Nephron progenitor cell (in vitro differentiated cells): ENCODE data around the gene MOB1B.

Source experiments
- DNase-seq: peaks from one replicate; pipeline ENCODE4 v3.0.0; 2021
- H3K27ac Mint-ChIP-seq: 2 replicates; pipeline ENCODE4 v1.8.0; 2021; ENCODE audit warnings: mild to moderate bottlenecking, moderate library complexity, mixed read lengths
- H3K27me3 Mint-ChIP-seq: 2 replicates; pipeline ENCODE4 v1.8.0; 2021; ENCODE audit warnings: mild to moderate bottlenecking, low read depth, mixed read lengths; ENCODE audit not compliant: poor library complexity
- H3K36me3 Mint-ChIP-seq: 2 replicates; pipeline ENCODE4 v1.8.0; 2021; ENCODE audit warnings: low read depth, mixed read lengths
- H3K4me1 Mint-ChIP-seq: 2 replicates; pipeline ENCODE4 v1.8.0; 2021; ENCODE audit warnings: mixed read lengths
- H3K4me3 Mint-ChIP-seq: 2 replicates; pipeline ENCODE4 v1.8.0; 2021; ENCODE audit warnings: mild to moderate bottlenecking, moderate library complexity, mixed read lengths
- H3K9me3 Mint-ChIP-seq: 2 replicates; pipeline ENCODE4 v1.8.0; 2021; ENCODE audit warnings: mild to moderate bottlenecking, moderate library complexity, mixed read lengths
- TF ChIP-seq, protein P1 (sequence below): fragments of 200-600 bp; sonication (generic); IDR thresholded peaks from 2 replicates; pipeline ENCODE4 v1.5.0; 2021; ENCODE audit warnings: antibody characterized with exemption

MOB1B gene

DNA sequence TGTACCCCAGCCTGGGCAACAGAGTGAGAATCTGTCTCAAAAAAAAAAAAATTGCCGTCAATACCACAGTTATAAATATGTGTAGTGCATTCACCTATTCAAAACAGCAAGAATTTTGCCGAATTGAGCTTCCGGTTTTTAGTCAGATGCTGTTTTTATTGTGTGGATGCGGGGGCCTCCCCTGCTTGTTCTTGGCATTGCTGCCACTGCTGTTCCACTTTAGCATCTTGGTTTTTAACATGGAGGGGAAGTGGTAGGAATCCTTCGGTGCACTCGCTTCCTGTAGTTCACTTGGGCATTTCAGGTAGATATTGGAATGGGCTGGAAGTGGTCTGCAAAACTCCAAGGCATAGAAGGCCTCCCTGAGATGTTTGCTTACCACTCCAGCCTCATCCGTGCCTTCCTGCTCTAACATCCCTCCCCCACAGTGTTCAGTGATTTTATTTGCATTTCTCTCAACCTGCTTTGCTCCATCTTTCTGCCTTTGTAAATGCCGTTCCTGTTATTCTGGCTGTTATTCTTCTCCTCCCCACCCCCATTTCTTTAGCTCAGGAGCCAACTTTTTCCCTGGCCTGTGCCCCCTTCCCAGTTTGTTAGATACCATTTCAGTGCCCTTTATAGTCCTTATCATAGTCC lies 25.5 kb downstream of the MOB1B start:
- Mint-ChIP-seq H3K27ac (peak overlapping the region; percentile 36), H3K4me3 (no peak overlapping the region), H3K27me3 (no peaks in the 10 kb centered on the region), H3K9me3 (peaks cover 9% of the 10 kb centered on the region), H3K36me3 (peaks cover 76% of the 10 kb centered on the region), H3K4me1 (peaks cover 45% of the 10 kb centered on the region)
- DNase-seq, result no peak
- TF ChIP-seq, protein P1, sequence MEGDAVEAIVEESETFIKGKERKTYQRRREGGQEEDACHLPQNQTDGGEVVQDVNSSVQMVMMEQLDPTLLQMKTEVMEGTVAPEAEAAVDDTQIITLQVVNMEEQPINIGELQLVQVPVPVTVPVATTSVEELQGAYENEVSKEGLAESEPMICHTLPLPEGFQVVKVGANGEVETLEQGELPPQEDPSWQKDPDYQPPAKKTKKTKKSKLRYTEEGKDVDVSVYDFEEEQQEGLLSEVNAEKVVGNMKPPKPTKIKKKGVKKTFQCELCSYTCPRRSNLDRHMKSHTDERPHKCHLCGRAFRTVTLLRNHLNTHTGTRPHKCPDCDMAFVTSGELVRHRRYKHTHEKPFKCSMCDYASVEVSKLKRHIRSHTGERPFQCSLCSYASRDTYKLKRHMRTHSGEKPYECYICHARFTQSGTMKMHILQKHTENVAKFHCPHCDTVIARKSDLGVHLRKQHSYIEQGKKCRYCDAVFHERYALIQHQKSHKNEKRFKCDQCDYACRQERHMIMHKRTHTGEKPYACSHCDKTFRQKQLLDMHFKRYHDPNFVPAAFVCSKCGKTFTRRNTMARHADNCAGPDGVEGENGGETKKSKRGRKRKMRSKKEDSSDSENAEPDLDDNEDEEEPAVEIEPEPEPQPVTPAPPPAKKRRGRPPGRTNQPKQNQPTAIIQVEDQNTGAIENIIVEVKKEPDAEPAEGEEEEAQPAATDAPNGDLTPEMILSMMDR, result no peak

GRCh38 chr4:70930530-70931256 lies 28.5 kb downstream of the MOB1B start:
- Mint-ChIP-seq H3K27me3 (no peaks in the 10 kb centered on the region), H3K27ac (peak overlapping the region; percentile 54), H3K4me1 (peaks cover 28% of the 10 kb centered on the region), H3K4me3 (no peak overlapping the region), H3K9me3 (peaks cover 13% of the 10 kb centered on the region), H3K36me3 (peaks cover 73% of the 10 kb centered on the region)
- DNase-seq, result no peak
- TF ChIP-seq, protein P1, result no peak

DNA sequence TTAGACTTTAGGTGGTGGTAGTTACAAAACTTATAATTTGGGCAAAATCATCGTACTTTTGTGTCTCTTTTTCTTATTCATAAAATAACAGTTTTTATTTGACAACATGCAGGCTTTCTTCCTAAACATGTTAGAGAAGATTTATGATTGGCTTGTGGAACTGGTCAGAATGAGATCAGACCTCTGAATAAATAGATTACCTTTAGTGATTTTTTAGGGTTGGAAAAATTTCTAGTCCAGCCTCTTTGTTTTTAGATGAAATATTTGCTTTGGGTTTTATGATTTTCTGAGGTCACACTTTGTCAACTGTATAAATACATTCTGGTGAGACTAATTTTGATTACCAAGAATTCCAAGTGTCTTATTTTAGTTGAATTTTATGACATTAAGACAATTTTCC lies 29.2 kb downstream of the MOB1B start:
- DNase-seq, result no peak
- Mint-ChIP-seq H3K27ac (peak overlapping the region; percentile 43), H3K36me3 (peaks cover 70% of the 10 kb centered on the region), H3K4me3 (no peak overlapping the region), H3K27me3 (no peaks in the 10 kb centered on the region), H3K9me3 (peaks cover 10% of the 10 kb centered on the region), H3K4me1 (peaks cover 21% of the 10 kb centered on the region)
- TF ChIP-seq, protein P1, result no peak

GRCh38 chr4:70932984-70933383 lies 30.8 kb downstream of the MOB1B start:
- H3K4me3 Mint-ChIP-seq, result no peak overlapping the region
- peaks cover 23% of the 10 kb centered on the region for H3K9me3 Mint-ChIP-seq

DNA sequence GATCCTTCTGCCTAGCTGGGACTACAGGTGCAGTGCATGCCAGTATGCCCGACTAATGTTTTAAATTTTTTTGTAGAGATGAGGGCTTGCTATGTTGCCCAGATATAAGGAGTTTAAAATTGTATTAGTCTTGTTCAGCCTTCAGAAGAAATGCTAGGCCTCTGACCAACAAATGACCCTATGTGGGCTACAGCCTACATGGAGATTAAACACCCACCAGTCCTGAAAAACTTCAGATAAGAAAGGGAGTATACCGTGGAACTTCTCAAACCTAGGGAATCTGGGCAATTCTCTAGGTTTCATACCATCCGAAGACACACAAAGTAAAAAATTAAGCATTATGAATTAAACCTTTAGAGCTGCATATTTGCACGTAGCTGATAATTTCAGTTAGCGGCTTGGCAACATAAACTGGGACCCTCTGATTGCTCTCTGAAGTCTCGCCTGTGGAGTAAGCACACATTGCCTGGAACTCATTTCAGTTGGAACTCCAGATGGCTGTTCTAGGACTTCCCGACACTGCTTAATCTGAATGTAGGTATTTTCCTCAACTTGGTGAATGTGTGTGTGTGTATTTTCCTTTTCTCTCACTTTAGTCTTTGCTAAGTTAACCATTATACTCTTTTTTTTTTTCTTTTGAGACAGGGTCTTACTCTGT lies 33.0 kb downstream of the MOB1B start:
- no peak overlapping the region for H3K4me3 Mint-ChIP-seq
- H3K27ac Mint-ChIP-seq, result no peak overlapping the region
- peaks cover 5% of the 10 kb centered on the region for H3K27me3 Mint-ChIP-seq
- H3K9me3 Mint-ChIP-seq, result peaks cover 32% of the 10 kb centered on the region
- no peak for DNase-seq
- peaks cover 78% of the 10 kb centered on the region for H3K36me3 Mint-ChIP-seq
- TF ChIP-seq, protein P1, result no peak
- H3K4me1 Mint-ChIP-seq, result peaks cover 9% of the 10 kb centered on the region

More at GRCh38 chr4:70932984-70933383, 30.8 kb downstream of the MOB1B start:
- Mint-ChIP-seq H3K4me1 (peaks cover 14% of the 10 kb centered on the region), H3K27ac (peak overlapping the region; percentile 89), H3K36me3 (peaks cover 79% of the 10 kb centered on the region), H3K27me3 (peaks cover 5% of the 10 kb centered on the region)
- no peak for DNase-seq
- TF ChIP-seq, protein P1, result no peak
